Stimulated activated CD4-positive, alpha-beta T cell treated with anti-CD3 and anti-CD28 coated beads, Interleukin-4, amount 100 ng/mL, for 1 hour (primary cell): Measurements from ENCODE around the gene FMN2.
"Not testable (repeated sequence)": the region's sequence is repeated elsewhere in the genome, so short reads cannot be mapped to it uniquely, and the experiment has no call there.

Experiments
- DNase-seq: peaks from one replicate; pipeline ENCODE4 v3.0.0-alpha.2; 2020

Gene FMN2

DNA sequence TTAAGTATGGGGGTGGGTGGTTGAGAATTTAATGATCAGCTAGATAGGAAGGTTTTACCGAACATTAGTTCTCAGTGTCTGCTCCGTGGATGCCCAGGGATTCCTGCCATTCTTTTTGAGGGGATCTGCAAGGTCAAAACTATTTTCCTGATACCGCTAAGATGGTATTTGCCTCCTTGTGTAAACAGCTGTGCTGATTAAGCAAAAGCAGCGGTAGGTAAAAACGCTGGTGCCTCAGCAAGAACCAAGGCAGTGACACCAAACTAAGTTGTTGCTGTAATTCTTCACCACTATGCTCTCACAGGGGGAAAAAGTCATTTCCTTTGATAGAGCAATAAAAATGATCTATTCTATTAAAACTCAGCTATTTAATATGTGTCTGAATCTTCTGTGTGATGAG, 229.0 kb downstream of the FMN2 start:
- DNase-seq, result no peak

DNA sequence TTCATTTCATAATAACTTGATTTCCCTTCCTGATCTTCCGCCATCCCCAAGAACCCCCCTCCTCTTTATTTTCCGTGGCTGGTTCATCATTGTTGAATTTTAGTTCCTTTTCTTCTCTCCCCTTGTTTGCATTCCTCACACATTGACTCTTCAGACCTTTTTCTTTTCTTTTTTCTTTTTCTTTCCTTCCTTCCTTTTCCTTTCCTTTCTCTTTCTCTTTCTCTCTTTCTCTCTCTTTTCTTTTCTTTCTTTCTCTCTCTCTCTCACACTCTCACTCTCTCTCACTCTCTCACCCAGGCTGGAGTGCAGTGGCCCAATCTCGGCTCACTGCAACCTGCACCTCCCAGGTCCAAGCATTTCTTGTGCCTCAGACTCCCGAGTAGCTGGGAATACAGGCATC, 231.3 kb downstream of the FMN2 start:
- DNase-seq, result no peak

DNA sequence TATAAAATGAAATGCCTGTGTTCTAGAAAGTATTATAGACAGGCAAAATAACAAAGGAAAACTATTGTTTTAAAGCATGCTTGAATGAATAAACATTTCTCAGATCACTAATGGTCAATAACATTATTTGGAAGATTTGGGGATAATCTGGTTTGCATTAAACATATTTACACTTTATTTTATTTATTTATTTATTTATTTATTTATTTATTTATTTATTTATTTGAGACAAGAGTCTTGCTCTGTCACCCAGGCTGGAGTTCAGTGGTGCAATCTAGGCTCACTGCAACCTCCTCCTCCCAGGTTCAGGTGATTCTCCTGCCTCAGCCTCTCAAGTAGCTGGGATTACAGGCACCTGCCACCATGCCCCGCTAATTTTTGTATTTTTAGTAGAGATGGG, 236.7 kb downstream of the FMN2 start:
- DNase-seq, result not testable (repeated sequence)

DNA sequence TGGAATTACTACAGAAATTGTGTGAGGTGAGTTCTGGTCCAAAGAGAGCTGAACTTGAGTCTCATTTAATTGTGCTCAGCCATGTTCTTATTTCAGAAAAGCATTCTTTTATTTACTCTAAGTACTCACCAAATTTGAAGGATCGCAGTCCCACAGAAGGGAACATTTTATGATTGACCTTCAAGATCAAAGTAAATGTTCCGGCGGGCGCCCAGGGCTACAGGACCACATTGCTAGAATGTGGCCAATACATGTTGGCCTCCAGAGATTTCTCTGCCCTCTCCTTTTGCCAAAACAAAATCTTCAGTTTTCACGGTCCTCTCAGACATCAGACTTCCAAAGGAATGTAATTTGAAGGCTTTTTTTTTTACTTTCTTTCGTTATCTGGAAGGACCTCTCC, 237.8 kb downstream of the FMN2 start:
- no peak for DNase-seq

GRCh38 chr1:240332672-240333071, 241.0 kb downstream of the FMN2 start:
- no peak for DNase-seq

DNA sequence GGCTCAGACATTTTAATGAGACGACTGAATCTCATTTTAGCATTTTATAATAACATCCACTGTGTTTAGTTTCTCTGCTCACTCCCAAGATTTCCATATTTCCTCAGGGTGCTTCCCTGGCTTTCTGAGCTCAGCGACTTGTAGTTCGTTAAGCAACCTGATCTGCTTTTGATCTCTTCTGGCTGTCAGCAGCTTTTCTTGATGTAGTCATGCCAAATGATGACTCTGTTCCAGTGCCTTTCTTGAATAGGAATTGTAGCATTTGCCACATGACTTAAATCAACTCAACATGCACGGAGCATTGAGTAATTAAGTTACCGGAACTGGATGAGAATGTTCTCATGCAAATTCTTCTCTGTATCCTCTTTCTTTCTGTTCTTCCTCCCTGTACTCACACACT, 246.1 kb downstream of the FMN2 start:
- DNase-seq, result no peak

- DNase-seq, result no peak
Measured at GRCh38 chr1:240338837-240339236, 247.2 kb downstream of the FMN2 start.

GRCh38 chr1:240341365-240342250, 249.9 kb downstream of the FMN2 start:
- no peak for DNase-seq

GRCh38 chr1:240342251-240342625, 250.6 kb downstream of the FMN2 start:
- no peak for DNase-seq

GRCh38 chr1:240343045-240343444, 251.4 kb downstream of the FMN2 start:
- DNase-seq, result no peak

DNA sequence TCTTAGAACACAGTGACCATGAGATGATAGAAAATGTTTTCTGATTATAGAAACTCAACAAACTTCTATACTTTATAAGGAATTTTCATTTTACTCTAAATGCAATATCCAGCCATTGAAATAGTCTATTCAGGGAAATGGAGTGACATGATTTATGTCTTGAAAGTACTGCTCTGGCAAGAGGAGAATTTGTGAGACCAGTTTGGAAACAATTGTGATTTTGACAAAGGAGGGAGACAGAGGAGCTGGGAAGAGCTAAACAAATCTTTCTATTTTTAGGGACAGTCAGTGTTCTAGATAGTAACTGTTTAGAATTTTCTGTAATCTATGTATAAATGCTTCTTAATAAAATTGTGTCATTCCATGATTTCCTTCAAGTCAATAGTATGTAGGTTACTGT, 252.3 kb downstream of the FMN2 start:
- no peak for DNase-seq

DNA sequence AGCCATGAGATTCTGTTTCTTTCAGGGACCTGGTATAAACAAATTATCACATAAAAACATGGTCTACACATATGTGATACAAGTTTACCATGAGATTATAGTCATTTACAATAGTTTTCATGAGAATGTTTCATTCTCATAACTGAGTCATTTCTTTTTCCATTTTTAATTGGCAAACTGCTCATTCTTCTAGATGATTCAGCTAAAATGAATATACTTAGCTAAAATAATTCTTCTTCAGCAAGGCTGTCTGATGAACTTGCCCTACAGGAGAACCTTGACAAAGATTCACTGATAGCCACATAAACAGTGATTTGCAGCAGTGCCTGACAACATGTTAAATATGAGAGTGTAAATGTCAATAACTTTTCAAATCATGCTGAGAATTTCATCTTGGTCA, 253.2 kb downstream of the FMN2 start:
- no peak for DNase-seq

DNA sequence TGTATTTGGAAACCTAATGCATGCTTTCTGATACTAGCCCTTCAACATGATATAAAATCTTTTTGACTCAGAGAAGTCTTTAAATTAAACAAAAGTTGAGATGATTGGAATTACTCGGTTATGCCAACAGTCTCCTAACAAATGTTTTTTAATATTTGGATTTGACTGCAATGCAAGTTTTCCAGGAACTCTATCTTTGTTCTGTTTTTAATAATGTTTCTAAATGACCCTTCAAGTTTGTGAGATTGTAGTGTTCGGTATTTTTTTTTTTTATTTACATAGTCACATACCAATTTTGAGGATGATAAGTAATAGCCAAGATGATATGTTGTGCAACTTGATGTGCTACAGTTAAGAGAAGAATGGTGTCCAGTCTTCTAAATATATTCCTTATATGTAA, 258.0 kb downstream of the FMN2 start:
- DNase-seq, result no peak

DNA sequence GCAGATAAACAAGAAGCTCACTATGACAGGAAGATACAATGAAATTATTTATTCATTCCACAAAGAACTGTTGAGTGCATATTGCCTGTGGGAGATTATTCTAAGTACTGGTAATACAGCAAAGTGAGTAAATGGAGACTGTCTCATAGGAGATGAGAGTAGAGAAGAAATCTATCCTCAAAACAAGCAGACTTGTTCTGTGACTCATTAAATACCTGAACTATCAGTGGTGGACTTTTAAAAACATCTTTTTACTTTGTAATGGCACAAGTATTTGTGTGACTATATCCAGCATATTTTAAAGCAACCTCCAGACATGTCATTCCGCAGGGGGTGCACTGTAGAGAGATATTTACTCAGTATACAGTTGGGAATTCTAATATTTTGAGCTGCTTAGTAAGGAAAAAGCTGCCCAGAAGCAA, 259.2 kb downstream of the FMN2 start:
- DNase-seq, result no peak

DNA sequence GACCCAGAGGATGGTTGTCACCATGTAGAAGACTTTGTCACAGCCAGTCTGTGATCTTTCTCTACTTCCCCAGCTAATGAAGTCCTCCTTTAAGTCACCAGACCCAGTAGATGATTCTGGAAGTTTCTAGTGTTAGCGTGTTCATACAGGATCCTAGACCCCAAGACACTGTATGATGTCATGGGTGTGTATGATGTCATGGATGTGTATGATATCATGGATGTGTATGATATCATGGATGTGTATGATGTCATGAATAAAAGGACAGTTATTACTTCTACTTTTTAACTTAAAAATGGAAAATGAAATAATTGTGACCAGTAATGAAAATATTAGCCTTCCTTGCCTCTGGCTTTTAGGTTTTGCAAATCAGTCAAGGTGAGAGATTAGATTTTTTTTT, 260.0 kb downstream of the FMN2 start:
- no peak for DNase-seq

- DNase-seq, result no peak
Measured at GRCh38 chr1:240352769-240353168, 261.1 kb downstream of the FMN2 start.

DNA sequence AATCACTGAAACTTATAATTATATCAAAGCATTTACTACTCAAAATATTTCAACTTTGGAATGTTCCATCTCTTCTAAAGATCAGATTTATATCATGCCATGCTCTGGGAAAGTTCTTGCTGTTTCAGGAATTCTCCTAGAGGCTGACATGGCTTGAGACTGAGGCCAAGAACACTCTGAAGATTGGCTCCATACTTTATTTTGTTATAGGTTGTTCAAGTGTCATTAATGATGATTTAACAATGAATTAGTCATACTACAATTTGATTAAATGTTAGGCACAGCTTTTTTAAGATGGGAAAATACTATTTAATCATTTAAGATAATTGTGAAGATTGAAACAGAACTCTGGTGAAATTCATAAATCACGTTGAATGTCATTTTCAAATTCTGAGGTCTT, 264.9 kb downstream of the FMN2 start:
- DNase-seq, result no peak

- DNase-seq, result no peak
Measured at GRCh38 chr1:240362046-240362445, 270.4 kb downstream of the FMN2 start.

GRCh38 chr1:240362826-240363225, 271.1 kb downstream of the FMN2 start:
- DNase-seq, result no peak

DNA sequence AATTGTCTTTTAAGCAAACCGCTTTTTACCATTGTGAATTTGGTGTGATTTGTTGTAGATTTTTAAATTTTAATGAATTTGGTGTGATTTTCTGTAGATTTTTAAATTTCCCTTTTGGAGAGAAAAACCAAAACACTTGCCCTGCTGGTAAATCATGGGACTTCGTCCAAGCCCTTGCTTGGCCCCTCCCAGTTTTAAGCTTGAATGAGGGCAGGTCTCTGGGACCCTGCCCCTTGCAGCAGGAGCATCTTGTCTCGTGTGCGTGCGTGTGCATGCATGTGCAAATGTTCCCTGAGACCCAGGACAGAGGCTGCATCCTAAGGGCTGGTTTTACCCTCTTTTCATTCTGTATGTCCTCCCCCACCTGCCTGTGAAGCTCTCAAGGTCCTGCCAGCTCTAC, 271.6 kb downstream of the FMN2 start:
- no peak for DNase-seq

DNA sequence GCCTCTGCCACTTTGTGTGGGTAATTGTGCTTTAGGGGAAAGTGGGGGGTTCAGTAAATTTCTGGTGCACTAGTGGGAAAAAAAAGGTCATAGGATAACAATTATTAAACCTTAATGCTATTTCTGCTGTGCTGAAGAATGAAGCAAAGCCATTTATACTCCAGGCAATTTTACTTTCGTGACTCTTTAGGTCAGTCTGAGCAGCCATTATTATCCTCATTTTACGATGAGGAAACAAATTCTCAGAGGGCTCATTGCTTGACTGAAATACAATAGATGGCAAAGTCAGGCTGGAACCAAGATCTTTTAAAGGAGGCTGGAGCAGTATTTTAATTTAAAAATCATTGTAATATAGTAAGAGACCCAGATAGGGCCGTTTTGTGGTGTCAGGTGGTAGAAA, 272.2 kb downstream of the FMN2 start:
- no peak for DNase-seq

DNA sequence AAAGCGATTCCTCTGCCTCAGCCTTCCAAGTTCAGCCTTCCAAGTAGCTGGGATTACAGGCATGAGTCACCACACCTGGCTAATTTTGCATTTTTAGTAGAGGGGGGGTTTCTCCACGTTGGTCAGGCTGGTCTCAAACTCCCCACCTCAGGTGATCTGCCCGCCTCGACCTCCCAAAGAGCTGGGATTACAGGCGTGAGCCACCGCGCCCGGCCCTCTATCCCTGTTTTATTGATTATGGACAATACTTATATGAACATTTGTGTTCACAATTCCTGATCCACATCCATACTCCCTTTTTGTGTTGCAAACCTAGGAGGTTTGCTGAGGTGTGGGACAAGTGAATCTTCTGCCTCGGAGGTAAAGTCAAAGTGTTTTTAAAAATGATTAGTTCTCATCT, 275.0 kb downstream of the FMN2 start:
- DNase-seq, result no peak

DNA sequence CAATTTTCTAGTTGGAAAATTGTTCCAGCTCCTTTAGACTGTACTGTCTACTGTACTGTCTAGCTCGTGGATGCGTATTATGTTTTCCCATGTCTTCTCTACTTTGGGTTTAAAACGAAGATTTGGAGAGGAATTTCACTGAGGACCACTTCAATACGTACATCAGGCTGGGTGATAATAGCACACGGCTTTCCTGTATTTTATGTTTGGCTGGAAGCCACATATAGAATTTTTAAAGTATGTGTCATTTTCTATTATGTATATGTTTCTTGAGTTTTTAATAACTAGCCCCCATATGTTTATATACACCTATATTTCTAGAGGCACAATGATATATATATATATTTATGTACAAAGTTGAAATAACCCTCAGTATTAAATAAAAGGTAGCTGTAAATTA, 293.9 kb downstream of the FMN2 start:
- no peak for DNase-seq

- DNase-seq, result no peak
Measured at GRCh38 chr1:240385985-240386978, 294.6 kb downstream of the FMN2 start.
